Neural progenitor cell (in vitro differentiated cells): ENCODE data around the gene MYL9. TPM values are rescaled to one million over a fixed set of nuclear protein-coding genes. Genes with fewer than 3 reads are reported as not detected.

Experiments
- DNase-seq: peaks from one replicate; pipeline ENCODE4 v3.0.0-alpha.2; 2016; ENCODE audit warnings: low spot score
- H2AFZ ChIP-seq: fragments of 200-600 bp; sonication (generic); replicated peaks from 2 replicates; pipeline ENCODE4 v1.6.1; 2016; ENCODE audit warnings: antibody characterized with exemption
- H3F3A ChIP-seq: fragments of 200-600 bp; sonication (generic); 2 replicates; pipeline ENCODE4 v1.6.1; 2016; ENCODE audit warnings: antibody characterized with exemption, low read depth
- H3K27ac ChIP-seq: fragments of 200-600 bp; sonication (generic); 2 replicates; pipeline ENCODE4 v1.5.1; 2016; ENCODE audit warnings: mild to moderate bottlenecking
- H3K27me3 ChIP-seq: fragments of 200-600 bp; sonication (generic); 2 replicates; pipeline ENCODE4 v1.6.1; 2016; ENCODE audit warnings: mild to moderate bottlenecking, moderate library complexity
- H3K36me3 ChIP-seq: fragments of 200-600 bp; sonication (generic); 2 replicates; pipeline ENCODE4 v1.5.1; 2016
- H3K4me1 ChIP-seq: fragments of 200-600 bp; sonication (generic); 2 replicates; pipeline ENCODE4 v1.6.1; 2016; ENCODE audit warnings: mixed run types
- H3K4me2 ChIP-seq: fragments of 200-600 bp; sonication (generic); 2 replicates; pipeline ENCODE4 v1.6.1; 2016
- H3K4me3 ChIP-seq: fragments of 200-600 bp; sonication (generic); 2 replicates; pipeline ENCODE4 v1.5.1; 2016
- H3K79me2 ChIP-seq: fragments of 200-600 bp; sonication (generic); 2 replicates; pipeline ENCODE4 v1.6.1; 2016; ENCODE audit warnings: low read depth
- H3K9ac ChIP-seq: fragments of 200-600 bp; sonication (generic); 2 replicates; pipeline ENCODE4 v1.6.1; 2016
- H3K9me3 ChIP-seq: fragments of 200-600 bp; sonication (generic); 2 replicates; pipeline ENCODE4 v1.5.1; 2016; ENCODE audit warnings: low read depth
- H4K20me1 ChIP-seq: fragments of 200-600 bp; sonication (generic); 2 replicates; pipeline ENCODE4 v1.6.1; 2016; ENCODE audit warnings: low read depth
- H3K27ac Mint-ChIP-seq: 3 replicates; pipeline ENCODE4 v1.8.0; 2021; ENCODE audit warnings: mixed read lengths
- H3K27me3 Mint-ChIP-seq: 2 replicates; pipeline ENCODE4 v1.8.0; 2022; ENCODE audit warnings: low read depth, mild to moderate bottlenecking, inconsistent platforms, moderate library complexity, mixed read lengths; ENCODE audit not compliant: insufficient read depth
- H3K36me3 Mint-ChIP-seq: 3 replicates; pipeline ENCODE4 v1.8.0; 2021; ENCODE audit warnings: mixed read lengths
- H3K4me1 Mint-ChIP-seq: 3 replicates; pipeline ENCODE4 v1.8.0; 2021; ENCODE audit warnings: mixed read lengths
- H3K4me3 Mint-ChIP-seq: 3 replicates; pipeline ENCODE4 v1.8.0; 2021; ENCODE audit warnings: mild to moderate bottlenecking, moderate library complexity, mixed read lengths
- H3K9me3 Mint-ChIP-seq: 3 replicates; pipeline ENCODE4 v1.8.0; 2020; ENCODE audit warnings: mixed read lengths
- EZH2 ChIP-seq: fragments of 200-600 bp; sonication (generic); IDR thresholded peaks from 2 replicates; pipeline ENCODE4 v1.6.1; 2017; ENCODE audit warnings: antibody characterized with exemption, mild to moderate bottlenecking, moderate library complexity
- EZH2phosphoT487 ChIP-seq: fragments of 200-600 bp; sonication (generic); IDR thresholded peaks from 2 replicates; pipeline ENCODE4 v1.6.1; 2017; ENCODE audit warnings: antibody characterized with exemption
- total RNA-seq: library from RNA; depleted of rRNA; stranded (reverse); fragments of >200 nt; gene quantifications from 2 replicates; pipeline ENCODE4 v1.2.3, GENCODE V29; 2015; ENCODE audit warnings: low replicate concordance
- TF ChIP-seq, protein P1 (sequence below): fragments of 200-600 bp; sonication (generic); IDR thresholded peaks from 2 replicates; pipeline ENCODE4 v1.5.1; 2017; ENCODE audit warnings: antibody characterized with exemption, mild to moderate bottlenecking

Gene MYL9
- total RNA-seq, 1 donor from 2014 or later = 12.4 TPM

DNA sequence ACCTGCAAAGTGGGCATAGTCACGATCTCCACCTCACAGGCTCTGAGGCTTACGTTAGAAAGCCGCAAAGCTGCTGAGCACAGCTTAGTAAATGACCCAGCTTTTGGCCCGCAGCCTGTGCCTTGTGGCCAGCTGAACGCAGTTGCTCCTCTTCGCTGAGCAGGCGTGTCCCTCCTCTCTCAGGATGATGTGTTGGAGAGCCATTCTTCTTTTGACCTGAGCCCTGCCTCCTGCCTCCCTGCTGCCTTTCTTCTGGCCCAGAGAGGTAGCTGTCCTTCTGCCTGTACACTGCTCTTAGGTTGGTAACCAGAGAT is 47.6 kb upstream of the MYL9 start:
- DNase-seq = peak; percentile 23
- H3K27ac ChIP-seq = peak overlapping the region; percentile 74
- no peaks in the 10 kb centered on the region for H3K36me3 ChIP-seq
- H4K20me1 ChIP-seq = peaks cover 96% of the 10 kb centered on the region
- H3K9me3 Mint-ChIP-seq = no peaks in the 10 kb centered on the region
- no peak overlapping the region for H3K4me3 ChIP-seq
- H3K4me2 ChIP-seq = no peak overlapping the region
- H3K4me1 ChIP-seq = peaks cover 16% of the 10 kb centered on the region
- H3K27me3 Mint-ChIP-seq = peaks cover 2% of the 10 kb centered on the region
- TF ChIP-seq EZH2phosphoT487 (no peak), EZH2 (no peak)
- TF ChIP-seq, protein P1, sequence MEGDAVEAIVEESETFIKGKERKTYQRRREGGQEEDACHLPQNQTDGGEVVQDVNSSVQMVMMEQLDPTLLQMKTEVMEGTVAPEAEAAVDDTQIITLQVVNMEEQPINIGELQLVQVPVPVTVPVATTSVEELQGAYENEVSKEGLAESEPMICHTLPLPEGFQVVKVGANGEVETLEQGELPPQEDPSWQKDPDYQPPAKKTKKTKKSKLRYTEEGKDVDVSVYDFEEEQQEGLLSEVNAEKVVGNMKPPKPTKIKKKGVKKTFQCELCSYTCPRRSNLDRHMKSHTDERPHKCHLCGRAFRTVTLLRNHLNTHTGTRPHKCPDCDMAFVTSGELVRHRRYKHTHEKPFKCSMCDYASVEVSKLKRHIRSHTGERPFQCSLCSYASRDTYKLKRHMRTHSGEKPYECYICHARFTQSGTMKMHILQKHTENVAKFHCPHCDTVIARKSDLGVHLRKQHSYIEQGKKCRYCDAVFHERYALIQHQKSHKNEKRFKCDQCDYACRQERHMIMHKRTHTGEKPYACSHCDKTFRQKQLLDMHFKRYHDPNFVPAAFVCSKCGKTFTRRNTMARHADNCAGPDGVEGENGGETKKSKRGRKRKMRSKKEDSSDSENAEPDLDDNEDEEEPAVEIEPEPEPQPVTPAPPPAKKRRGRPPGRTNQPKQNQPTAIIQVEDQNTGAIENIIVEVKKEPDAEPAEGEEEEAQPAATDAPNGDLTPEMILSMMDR = no peak
- H3K9me3 ChIP-seq = no peaks in the 10 kb centered on the region
- H3K79me2 ChIP-seq = peaks cover 66% of the 10 kb centered on the region
- peaks cover 16% of the 10 kb centered on the region for H3K36me3 Mint-ChIP-seq
- H3K4me3 Mint-ChIP-seq = no peak overlapping the region
- H3K27ac Mint-ChIP-seq = peak overlapping the region; percentile 63
- no peaks in the 10 kb centered on the region for H3K27me3 ChIP-seq
- H3K4me1 Mint-ChIP-seq = peaks cover 31% of the 10 kb centered on the region
- peaks cover 25% of the 10 kb centered on the region for H3F3A ChIP-seq
- H2AFZ ChIP-seq = no peak overlapping the region
- H3K9ac ChIP-seq = no peak overlapping the region

GRCh38 chr20:36496707-36497669 is 44.3 kb upstream of the MYL9 start:
- H3K27me3 ChIP-seq = no peaks in the 10 kb centered on the region
- H3F3A ChIP-seq = peaks cover 25% of the 10 kb centered on the region
- H3K4me1 ChIP-seq = peaks cover 16% of the 10 kb centered on the region
- DNase-seq = no peak
- H3K27ac ChIP-seq = peak overlapping the region; percentile 88
- H3K27me3 Mint-ChIP-seq = no peaks in the 10 kb centered on the region
- peaks cover 69% of the 10 kb centered on the region for H4K20me1 ChIP-seq
- H3K4me1 Mint-ChIP-seq = peaks cover 23% of the 10 kb centered on the region
- H3K27ac Mint-ChIP-seq = no peak overlapping the region
- no peaks in the 10 kb centered on the region for H3K9me3 ChIP-seq
- H3K36me3 ChIP-seq = no peaks in the 10 kb centered on the region
- peaks cover 37% of the 10 kb centered on the region for H3K79me2 ChIP-seq
- TF ChIP-seq, protein P1 = no peak
- TF ChIP-seq EZH2phosphoT487 = no peak
- TF ChIP-seq EZH2 = no peak
- H2AFZ ChIP-seq = no peak overlapping the region
- no peak overlapping the region for H3K4me3 Mint-ChIP-seq
- H3K9me3 Mint-ChIP-seq = no peaks in the 10 kb centered on the region
- H3K9ac ChIP-seq = no peak overlapping the region
- peaks cover 21% of the 10 kb centered on the region for H3K36me3 Mint-ChIP-seq
- no peak overlapping the region for H3K4me2 ChIP-seq
- H3K4me3 ChIP-seq = no peak overlapping the region

GRCh38 chr20:36497856-36498255 is 43.5 kb upstream of the MYL9 start:
- Histone ChIP-seq H3K4me1 (peaks cover 16% of the 10 kb centered on the region), H2AFZ (no peak overlapping the region), H3K9ac (no peak overlapping the region), H3K36me3 (no peaks in the 10 kb centered on the region), H3K79me2 (peaks cover 28% of the 10 kb centered on the region), H3K27me3 (no peaks in the 10 kb centered on the region), H3K9me3 (no peaks in the 10 kb centered on the region), H3K4me2 (peak overlapping the region; percentile 60), H3F3A (peaks cover 19% of the 10 kb centered on the region), H3K4me3 (no peak overlapping the region), H4K20me1 (peaks cover 60% of the 10 kb centered on the region), H3K27ac (peak overlapping the region; percentile 88)
- Mint-ChIP-seq H3K36me3 (peaks cover 21% of the 10 kb centered on the region), H3K4me3 (peak overlapping the region; percentile 72), H3K27ac (peak overlapping the region; percentile 61), H3K9me3 (no peaks in the 10 kb centered on the region), H3K27me3 (no peaks in the 10 kb centered on the region), H3K4me1 (peaks cover 23% of the 10 kb centered on the region)
- DNase-seq = peak; percentile 86
- TF ChIP-seq EZH2phosphoT487 (no peak), EZH2 (no peak)
- TF ChIP-seq, protein P1 = no peak
